Stimulated activated CD4-positive, alpha-beta T cell treated with anti-CD3 and anti-CD28 coated beads, Interleukin-12 subunit alpha, Interleukin-12 subunit beta, amount 100 ng/mL, for 4 hours (primary cell): ENCODE data around the gene RPL32.
"Not testable (repeated sequence)": the region's sequence is repeated elsewhere in the genome, so short reads cannot be mapped to it uniquely, and the experiment has no call there.

Source experiments
- DNase-seq: peaks from one replicate; pipeline ENCODE4 v3.0.0-alpha.2; 2020

The RPL32 gene

DNA sequence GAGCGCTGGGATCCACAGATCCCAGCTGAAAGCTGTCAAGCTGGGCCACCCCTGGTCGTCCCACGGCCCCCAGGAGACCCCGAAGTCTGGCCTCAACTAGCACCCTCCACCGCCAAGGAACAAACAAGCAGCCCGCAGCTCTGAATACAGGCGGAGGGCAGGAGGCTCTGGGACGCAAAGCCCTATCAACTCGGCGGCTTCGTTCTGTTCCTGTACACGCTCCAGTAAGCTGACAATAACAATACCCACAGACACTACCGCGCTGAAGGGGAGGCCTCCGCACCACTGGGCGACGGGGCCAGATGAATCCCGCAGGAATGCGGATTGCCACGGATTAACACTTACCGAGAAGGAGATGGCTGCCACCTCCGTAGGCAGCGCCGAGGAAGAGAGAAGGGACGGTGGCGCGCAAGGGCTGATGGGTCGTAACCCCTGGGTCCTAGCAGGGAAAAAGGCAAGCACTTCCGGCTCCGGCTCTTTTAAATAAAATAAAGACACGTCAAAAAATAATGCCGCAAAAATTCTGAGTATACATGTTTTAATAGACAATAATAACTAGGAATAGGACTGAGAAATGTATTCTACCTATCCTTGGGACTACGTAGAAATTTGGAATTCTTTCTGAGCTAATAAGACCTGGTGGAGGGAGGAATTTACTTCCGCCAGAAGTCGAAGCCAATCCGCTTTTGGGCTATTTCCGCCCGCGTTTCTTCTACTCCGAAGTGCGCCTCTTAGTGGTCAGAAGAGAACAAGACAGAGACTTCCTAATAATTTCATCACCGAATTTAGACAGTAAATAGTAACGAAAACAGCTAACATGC, at the start of gene RPL32:
Gene RPL32, minus strand, starts transcription at position 417 of the 821 bp plus-strand sequence. CDS start 1,328 bp downstream, outside the sequence.
- DNase-seq: peak; percentile 77

DNA sequence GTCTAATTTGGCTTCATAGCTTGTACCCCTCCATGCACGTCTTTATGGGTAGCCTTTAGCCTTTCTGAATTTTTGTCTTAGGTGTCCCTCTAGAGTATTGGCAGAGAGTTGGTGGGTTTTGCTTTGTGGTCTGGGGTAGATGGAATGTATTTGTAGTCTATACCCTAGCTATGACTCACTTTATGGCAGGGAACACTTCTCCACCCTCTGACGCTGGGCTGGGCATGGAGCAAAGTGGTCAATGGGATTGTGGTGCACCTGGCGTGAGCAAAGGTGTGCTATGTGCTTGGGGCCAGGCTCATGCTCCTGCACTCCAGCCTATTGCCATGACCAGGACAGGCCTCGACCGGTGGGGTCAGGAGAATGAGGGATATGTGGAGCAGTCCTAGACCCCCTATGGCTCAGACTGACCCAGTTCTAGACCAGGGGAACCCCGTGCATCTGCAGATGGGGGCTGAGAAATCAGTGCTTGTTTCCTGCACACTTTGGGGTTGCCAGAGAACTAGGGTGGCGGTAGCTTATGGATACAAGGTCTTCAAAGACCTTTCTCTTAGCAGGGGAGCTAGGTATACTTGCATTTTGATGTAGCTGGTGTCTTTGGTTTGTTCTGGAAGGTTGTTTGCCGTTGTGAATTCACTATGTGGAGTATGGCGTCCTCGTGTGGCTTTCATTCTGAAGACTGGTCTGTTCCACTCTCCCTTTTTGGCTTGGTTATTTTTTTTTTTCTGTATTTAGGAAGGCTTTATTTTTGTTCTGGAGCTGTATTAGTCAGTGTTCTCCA, 49.4 kb upstream of the RPL32 start:
- no peak for DNase-seq

- DNase-seq: no peak
Measured at GRCh38 chr3:12886736-12887135, 45.4 kb upstream of the RPL32 start.

- DNase-seq: peak; percentile 19
Measured at GRCh38 chr3:12886106-12886679, 44.8 kb upstream of the RPL32 start.

- DNase-seq: no peak
Measured at GRCh38 chr3:12885583-12885930, 44.2 kb upstream of the RPL32 start.

DNA sequence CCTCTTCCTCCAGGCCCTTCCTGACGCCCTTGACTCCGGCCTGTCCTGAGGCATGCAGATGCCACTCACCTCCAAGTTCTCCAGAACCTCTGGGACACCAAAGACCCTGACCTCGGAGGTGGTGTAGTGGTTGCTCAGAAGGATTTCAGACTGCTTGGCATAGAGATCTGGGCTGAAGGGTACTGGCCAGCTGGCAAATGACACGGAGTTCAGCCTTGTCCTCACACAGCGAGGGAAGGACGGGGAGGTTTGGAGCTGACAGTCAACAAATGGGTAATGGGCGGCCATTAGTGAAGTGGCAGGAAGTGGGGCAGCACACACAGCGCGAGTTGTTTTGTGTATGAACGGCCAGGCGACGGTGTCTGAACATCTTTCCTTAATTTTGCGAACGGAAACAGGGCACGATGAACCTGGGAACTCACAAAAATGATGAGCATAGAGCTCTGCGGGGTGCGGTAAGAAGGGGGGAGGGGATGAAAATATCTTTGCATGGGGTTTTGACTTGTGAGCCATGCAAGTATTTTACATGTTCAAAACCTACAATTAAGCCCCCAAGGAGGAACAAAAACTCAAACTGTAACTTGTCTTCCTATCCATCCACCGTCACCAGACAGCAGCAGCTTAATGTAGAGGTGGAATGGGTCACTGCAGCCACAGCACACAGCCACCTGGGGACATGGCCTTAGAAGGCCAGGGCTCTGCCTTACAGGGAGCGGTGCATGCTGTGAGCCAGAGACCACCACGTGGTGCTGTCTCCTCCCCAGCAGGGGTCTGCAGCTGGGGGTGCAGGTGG, 43.6 kb upstream of the RPL32 start:
- no peak for DNase-seq

DNA sequence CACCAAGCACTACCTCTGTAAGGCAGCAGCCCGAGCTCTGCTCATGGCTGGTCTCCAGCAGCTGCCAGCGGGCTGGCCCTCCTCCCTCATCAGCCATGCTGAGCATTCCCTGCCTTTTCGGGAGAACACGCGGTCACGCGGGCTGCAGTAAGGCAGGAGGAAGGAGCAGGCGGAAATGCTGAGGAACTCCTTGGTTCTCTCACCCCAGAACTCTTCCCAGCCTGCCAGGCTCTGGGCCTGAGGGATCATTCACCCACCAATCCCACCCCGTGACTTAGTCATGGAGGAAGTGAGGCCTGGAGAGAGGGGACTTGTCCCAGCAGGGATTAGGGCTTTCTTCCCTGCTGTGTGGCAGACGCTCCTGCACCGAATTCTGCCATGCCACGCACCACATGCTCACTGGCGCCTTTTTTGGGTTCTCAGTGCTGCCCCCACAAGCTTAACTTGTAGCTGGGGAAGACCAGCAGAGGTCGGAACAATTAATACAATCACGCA, 42.9 kb upstream of the RPL32 start:
- DNase-seq: no peak

- no peak for DNase-seq
Measured at GRCh38 chr3:12882336-12883310, 41.3 kb upstream of the RPL32 start.

DNA sequence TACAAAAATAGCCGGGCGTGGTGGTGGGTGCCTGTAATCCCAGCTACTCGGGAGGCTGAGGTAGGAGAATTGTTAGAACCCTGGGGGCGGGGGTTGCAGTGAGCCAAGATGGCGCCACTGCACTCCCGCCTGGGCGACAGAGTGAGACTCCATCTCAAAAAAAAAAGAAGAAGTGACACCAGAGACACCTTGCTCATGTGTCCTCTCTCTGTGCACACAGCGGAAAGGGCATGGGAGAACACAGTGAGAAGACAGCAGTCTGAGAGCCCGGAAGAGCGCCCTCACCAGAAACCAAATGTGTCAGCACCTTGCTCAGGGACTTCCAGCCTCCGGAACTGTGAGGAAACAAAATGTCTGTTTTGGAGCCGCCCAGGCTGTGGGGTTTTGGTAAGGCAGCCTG, 40.5 kb upstream of the RPL32 start:
- DNase-seq: not testable (repeated sequence)

- no peak for DNase-seq
Measured at GRCh38 chr3:12879191-12879815, 37.9 kb upstream of the RPL32 start.

GRCh38 chr3:12878758-12879157, 37.4 kb upstream of the RPL32 start:
- not testable (repeated sequence) for DNase-seq

DNA sequence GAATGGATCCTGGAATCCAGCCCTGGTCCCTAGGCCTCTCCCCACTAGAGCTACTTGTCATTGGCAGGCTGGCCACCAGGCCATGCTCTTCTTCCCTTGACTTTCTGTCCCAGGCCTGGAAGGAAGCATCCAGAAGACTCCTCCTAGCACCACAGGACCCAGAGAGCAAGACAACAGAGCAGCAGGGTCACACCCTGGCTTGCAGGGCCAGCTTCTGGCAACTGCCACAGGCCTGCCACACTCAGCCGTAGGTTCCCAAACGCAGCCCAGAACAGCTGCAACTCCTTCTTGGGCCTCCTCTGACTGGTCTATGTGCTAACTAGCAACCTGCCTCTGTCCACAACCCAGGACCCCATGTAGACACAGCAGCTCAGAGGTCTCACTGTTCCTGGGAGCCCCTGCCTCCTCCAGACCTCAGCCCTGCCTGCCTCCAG, 36.8 kb upstream of the RPL32 start:
- no peak for DNase-seq

DNA sequence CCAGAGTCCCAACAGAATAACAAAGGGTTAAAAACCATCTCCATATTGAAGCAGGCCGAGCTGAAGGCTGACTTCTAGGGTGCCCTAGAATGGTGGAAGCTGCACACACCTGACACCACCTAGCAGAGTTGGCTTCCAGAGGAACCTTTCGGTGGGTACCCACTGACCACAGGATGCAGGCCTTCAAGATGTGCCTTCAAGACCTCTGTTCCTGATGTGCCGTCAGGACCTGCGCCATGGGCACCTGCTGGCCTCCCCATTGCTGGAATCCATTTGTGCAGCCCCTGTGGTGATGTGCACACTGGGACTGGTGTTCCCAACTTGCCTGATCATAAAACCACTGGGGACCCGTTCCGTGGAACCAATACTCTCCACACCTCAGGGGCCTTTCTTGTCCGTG, 35.7 kb upstream of the RPL32 start:
- DNase-seq: no peak

DNA sequence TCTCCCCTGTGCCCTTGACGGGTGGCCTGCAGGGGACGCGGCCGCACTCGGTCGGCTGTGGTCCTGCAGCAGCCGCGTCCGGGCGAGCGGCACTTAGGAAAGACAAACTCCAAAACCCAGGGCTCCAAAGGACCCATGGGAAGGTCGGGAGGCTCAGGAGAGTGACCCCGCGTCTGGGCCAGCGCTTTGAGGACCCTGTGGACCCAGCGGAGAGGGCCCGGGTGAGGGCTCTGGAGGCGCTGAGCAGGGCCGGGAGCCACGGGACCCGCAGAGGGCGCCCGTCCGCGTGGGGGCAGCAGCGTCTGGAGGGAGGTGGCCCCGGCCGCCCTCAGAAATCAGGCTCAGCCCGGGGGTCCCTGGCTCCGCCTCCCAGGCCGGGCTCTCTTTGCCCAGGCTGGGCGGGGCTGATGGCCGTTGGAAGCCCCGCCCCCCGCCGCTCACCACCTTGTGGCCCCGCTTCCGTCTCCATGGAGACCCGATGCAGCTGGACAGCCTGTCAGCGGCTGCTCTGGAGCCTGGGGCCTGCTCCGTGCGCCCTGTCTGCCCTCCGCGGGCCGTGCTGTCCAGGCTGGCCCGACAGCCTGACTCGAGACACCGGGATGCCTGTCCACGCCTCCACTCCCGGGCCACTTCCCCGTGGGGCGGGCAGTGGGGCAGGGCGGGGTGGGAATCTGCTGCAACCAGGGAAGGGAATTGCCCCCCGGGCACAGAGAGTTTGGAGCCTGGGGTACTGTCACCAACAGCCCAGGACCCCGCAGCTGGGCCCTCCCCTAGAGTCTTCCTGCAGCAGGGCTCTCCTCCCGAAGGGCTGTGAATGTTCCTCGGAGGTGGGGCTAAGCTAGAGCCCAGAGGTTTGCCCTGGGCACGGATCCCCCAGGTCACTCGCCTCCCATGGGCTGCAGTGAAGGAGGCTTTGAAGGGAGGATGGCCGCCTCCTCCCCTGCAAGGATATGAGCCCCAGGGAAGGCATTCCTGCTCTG, 34.8 kb upstream of the RPL32 start:
- peak; percentile 8 for DNase-seq

GRCh38 chr3:12871404-12871983, 30.1 kb upstream of the RPL32 start:
- DNase-seq: no peak

GRCh38 chr3:12870942-12871341, 29.6 kb upstream of the RPL32 start:
- no peak for DNase-seq

- DNase-seq: peak; percentile 31
Measured at GRCh38 chr3:12869035-12869621, 27.8 kb upstream of the RPL32 start.

GRCh38 chr3:12868039-12869034, 27.0 kb upstream of the RPL32 start:
- DNase-seq: peak; percentile 53
